K562 (cell line): ENCODE measurements around the gene CABYR. TPM values are rescaled to one million over a fixed set of nuclear protein-coding genes. Genes with fewer than 3 reads are reported as not detected.

Source experiments
- ATAC-seq: fragments of 200-7000 bp; cut with Tn5 transposase; 3 replicates; pipeline ENCODE4 v1.9.1; 2020; ENCODE audit warnings: moderate library complexity
- BruUV-seq: library from RNA; stranded (reverse); fragments of 400-500 nt; replicated peaks from 2 replicates; lab custom pipeline; 2021; lab: Mats Ljungman, UMichigan
- CTCF ChIA-PET: fragments of 300-600 bp; formaldehyde crosslinking; extraction: SDS; loops from one replicate; lab custom pipeline; 2021; ENCODE audit warnings: low intra/inter-chr PET ratio; lab: Yijun Ruan, JAX
- POLR2A ChIA-PET: fragments of 300-600, 350-650 bp; sonication (Branson Sonifier 250); formaldehyde crosslinking; extraction: SDS; loops from one replicate; lab custom pipeline; 2021; ENCODE audit warnings: antibody characterized with exemption, inconsistent platforms; lab: Yijun Ruan, JAX
- DNase-seq, 4 experiments: peaks; one replicate each; pipeline versions ENCODE4 v3.0.0 to v3.0.0-alpha.2; 2011 to 2018; ENCODE audit warnings: low spot score in 3 of 4, mixed read lengths in 3 of 4; ENCODE audit errors: extremely low read depth in 1 of 4
- FAIRE-seq: peaks from 2 replicates; lab custom pipeline; 2011; peaks lifted over from hg19 to GRCh38; lab: Jason Lieb, UNC
- H2AFZ ChIP-seq: 2 replicates; pipeline ENCODE4 v1.6.0; 2011; ENCODE audit warnings: low read depth, low read length, control low read depth, inconsistent platforms
- H3K27ac ChIP-seq: fragments of 200-600 bp; 3 replicates; pipeline ENCODE4 v1.8.0; 2011; ENCODE audit warnings: low read depth, mild to moderate bottlenecking, control low read depth, inconsistent platforms, low read length, moderate library complexity, mixed read lengths; ENCODE audit errors: extremely low read depth
- H3K27me3 ChIP-seq, 2 experiments: fragments of 300-600 bp in 1 of 2; 2 replicates in 1 of 2; 3 replicates in 1 of 2; pipeline versions ENCODE4 v1.6.0 to v1.8.0; 2011; ENCODE audit warnings: inconsistent platforms in 2 of 2, low read length in 2 of 2, mild to moderate bottlenecking in 1 of 2, mixed read lengths in 1 of 2, moderate library complexity in 1 of 2; ENCODE audit not compliant: control insufficient read depth in 2 of 2, insufficient read depth in 2 of 2
- H3K36me3 ChIP-seq: fragments of 300-600 bp; 3 replicates; pipeline ENCODE4 v1.8.0; 2011; ENCODE audit warnings: mild to moderate bottlenecking, low read length, inconsistent platforms; ENCODE audit not compliant: control insufficient read depth, insufficient read depth
- H3K4me1 ChIP-seq, 2 experiments: fragments of 200-600 bp in 1 of 2; replicated peaks in 1 of 2; 2 replicates in 1 of 2; 3 replicates in 1 of 2; pipeline versions ENCODE4 v1.5.1 to v1.8.0; 2011; ENCODE audit warnings: inconsistent platforms in 2 of 2, low read length in 2 of 2, mild to moderate bottlenecking in 1 of 2, mixed read lengths in 1 of 2, moderate library complexity in 1 of 2; ENCODE audit not compliant: control insufficient read depth in 2 of 2, insufficient read depth in 2 of 2
- H3K4me2 ChIP-seq: 2 replicates; pipeline ENCODE4 v1.6.1; 2011; ENCODE audit warnings: low read length, control low read depth, inconsistent platforms, mixed read lengths; ENCODE audit not compliant: insufficient read depth
- H3K4me3 ChIP-seq: fragments of 200-600 bp; sonication (generic), shearing (Covaris generic); 2 replicates; pipeline ENCODE4 v1.5.1; 2016; ENCODE audit warnings: control low read depth, inconsistent platforms
- H3K79me2 ChIP-seq: fragments of 200-600 bp; 3 replicates; pipeline ENCODE4 v1.8.0; 2011; ENCODE audit warnings: low read length, inconsistent platforms; ENCODE audit not compliant: control insufficient read depth, insufficient read depth
- H3K9ac ChIP-seq, 2 experiments: 2 replicates each; pipeline versions ENCODE4 v1.6.0 to v1.6.1; 2011; ENCODE audit warnings: low read depth in 2 of 2, low read length in 2 of 2, control low read depth in 1 of 2, inconsistent platforms in 1 of 2, mild to moderate bottlenecking in 1 of 2, mixed read lengths in 1 of 2; ENCODE audit not compliant: insufficient read depth in 1 of 2
- H3K9me1 ChIP-seq: one replicate; pipeline ENCODE4 v1.6.0; 2011; ENCODE audit warnings: inconsistent platforms, mild to moderate bottlenecking, low read length, moderate library complexity; ENCODE audit not compliant: control insufficient read depth, insufficient read depth
- H3K9me3 ChIP-seq: replicated peaks from 2 replicates; pipeline ENCODE4 v1.5.1; 2011; ENCODE audit warnings: low read depth, low read length, inconsistent platforms; ENCODE audit not compliant: control insufficient read depth, insufficient read depth
- H4K20me1 ChIP-seq: replicated peaks from 2 replicates; pipeline ENCODE4 v1.6.1; 2011; ENCODE audit warnings: low read length, inconsistent platforms, mixed read lengths; ENCODE audit not compliant: control insufficient read depth, insufficient read depth
- CEBPG ChIP-seq, 3 experiments: fragments of 200-800 bp in 1 of 3; sonication (Bioruptor generic) in 1 of 3; sonication (generic) in 1 of 3; formaldehyde crosslinking in 1 of 3; IDR thresholded peaks in 2 of 3; conservative IDR thresholded peaks in 1 of 3; 2 replicates each; pipeline versions ENCODE4 v1.6.1 to v1.8.0; 2016 to 2022; ENCODE audit warnings: missing compliant biosample characterization in 2 of 3, missing genetic modification characterization in 2 of 3, mild to moderate bottlenecking in 1 of 3, missing genetic modification reagents in 1 of 3
- FUS ChIP-seq: fragments of 200-400 bp; formaldehyde crosslinking; optimal IDR thresholded peaks from 2 replicates; pipeline ENCODE3; 2017; ENCODE audit warnings: low read depth, low read length
- GATA2 ChIP-seq: sonication (generic); formaldehyde crosslinking; IDR thresholded peaks from 2 replicates; pipeline ENCODE4 v1.4.0; 2020; ENCODE audit warnings: mild to moderate bottlenecking, missing genetic modification reagents
- MYBL2 ChIP-seq, 2 experiments: fragments of 450-650 bp in 1 of 2; sonication (generic) in 1 of 2; formaldehyde crosslinking in 1 of 2; IDR thresholded peaks; 2 replicates each; pipeline versions ENCODE4 v1.6.1 to v1.8.1; 2017 to 2022; ENCODE audit warnings: borderline replicate concordance in 1 of 2, inconsistent platforms in 1 of 2, low read depth in 1 of 2, mild to moderate bottlenecking in 1 of 2, missing genetic modification reagents in 1 of 2, moderate library complexity in 1 of 2
- NONO ChIP-seq, 2 experiments: fragments of 200-400 bp in 1 of 2; fragments of 450-650 bp in 1 of 2; formaldehyde crosslinking in 1 of 2; IDR thresholded peaks; 2 replicates each; pipeline ENCODE4 v1.6.1; 2017; ENCODE audit warnings: low read depth in 2 of 2, mild to moderate bottlenecking in 2 of 2, moderate library complexity in 2 of 2, low read length in 1 of 2
- POU5F1 ChIP-seq: fragments of 150-350 bp; IDR thresholded peaks from 2 replicates; pipeline ENCODE4 v1.6.1; 2014; ENCODE audit warnings: borderline replicate concordance, low read length, low read depth, mild to moderate bottlenecking; ENCODE audit not compliant: partially characterized antibody
- SMARCC2 ChIP-seq: fragments of 450-650 bp; IDR thresholded peaks from 2 replicates; pipeline ENCODE4 v1.6.1; 2017; ENCODE audit warnings: antibody characterized with exemption, moderate library complexity, mild to moderate bottlenecking, low read depth
- TARDBP ChIP-seq: fragments of 450-650 bp; IDR thresholded peaks from 2 replicates; pipeline ENCODE4 v1.6.1; 2016
- ZFPM2 ChIP-seq: fragments of 250-450 bp; sonication (Bioruptor Pico); IDR thresholded peaks from 2 replicates; pipeline ENCODE4 v1.5.1; 2022; ENCODE audit warnings: mild to moderate bottlenecking
- ZKSCAN1 ChIP-seq: fragments of 150-350 bp; IDR thresholded peaks from 2 replicates; pipeline ENCODE4 v1.6.1; 2016; ENCODE audit warnings: low read depth, low read length
- ZNF175 ChIP-seq: fragments of 200-800 bp; sonication (Bioruptor generic); IDR thresholded peaks from 2 replicates; pipeline ENCODE4 v1.6.1; 2016; ENCODE audit warnings: low read depth, mild to moderate bottlenecking, missing genetic modification characterization, missing compliant biosample characterization
- ZNF239 ChIP-seq: fragments of 250-450 bp; sonication (Bioruptor Pico); IDR thresholded peaks from 2 replicates; pipeline ENCODE4 v1.4.0; 2020; ENCODE audit warnings: mild to moderate bottlenecking
- ZNF766 ChIP-seq: fragments of 200-800 bp; sonication (Bioruptor generic); conservative IDR thresholded peaks from 2 replicates; pipeline ENCODE4 v1.6.1; 2016; ENCODE audit warnings: missing genetic modification characterization, missing compliant biosample characterization
- whole genome bisulfite sequencing: fragments of 100-300 bp; shearing (Covaris generic); methylation state at CpG from one replicate; pipeline ENCODE4 v1.1.6; 2016; ENCODE audit warnings: low coverage, mixed read lengths; ENCODE audit not compliant: insufficient coverage; ENCODE audit errors: missing lambda C conversion rate; 5-methylcytosine and 5-hydroxymethylcytosine counted together
- in situ Hi-C: fragments of 300-500 bp; cut with MboI; formaldehyde crosslinking; loops from 4 replicates; pipeline ENCODE4 v1.15.0; 2018; ENCODE audit warnings: inconsistent platforms, mixed read lengths
- intact Hi-C: fragments of 100-400 bp; cut with micrococcal nuclease; formaldehyde crosslinking; loops from 2 replicates; pipeline ENCODE4 v1.14.2; 2022
- polyA plus RNA-seq, 8 experiments: library from polyadenylated mRNA; depleted of rRNA in 4 of 8; stranded (reverse) in 5 of 8; unstranded in 3 of 8; fragments of >200 nt; fragmentation: Nextera tagmentation in 2 of 8; fragmentation: Illumina TruSeq in 1 of 8; extraction: Ambion mirVana in 2 of 8; extraction: Trizol in 1 of 8; gene quantifications; 2 replicates each; pipeline versions ENCODE4 v1.2.1 to v1.2.3, GENCODE V29; 2011 to 2014; ENCODE audit warnings: inconsistent platforms in 1 of 8, missing spikeins in 1 of 8
- total RNA-seq, 7 experiments: library from RNA; depleted of rRNA in 6 of 7; stranded (reverse); fragments of >200 nt in 6 of 7; fragmentation: Illumina TruSeq in 2 of 7; extraction: Trizol in 2 of 7; gene quantifications; 2 replicates each; pipeline versions ENCODE4 v1.2.1 to v1.2.3, GENCODE V29; 2011 to 2021; ENCODE audit warnings: low replicate concordance in 1 of 7
- TF ChIP-seq, protein P1 (sequence below): fragments of 450-650 bp; IDR thresholded peaks from 2 replicates; pipeline ENCODE4 v1.6.1; 2016; ENCODE audit warnings: missing biosample characterization, missing genetic modification characterization
- TF ChIP-seq, protein P2 (sequence below): conservative IDR thresholded peaks from 2 replicates; pipeline ENCODE4 v1.6.1; 2011; ENCODE audit warnings: low read depth, mild to moderate bottlenecking, low read length; ENCODE audit not compliant: control insufficient read depth
- TF ChIP-seq, protein P3 (sequence below): fragments of 250-450 bp; sonication (Bioruptor Pico); IDR thresholded peaks from 2 replicates; pipeline ENCODE4 v1.8.0; 2021; ENCODE audit warnings: moderate library complexity, mild to moderate bottlenecking, inconsistent platforms

The CABYR gene
- total and polyA plus RNA-seq, 9 of the 15 experiments (the other 6 are each of a cell fraction or from before 2014, with no cell fraction given), result not detected

DNA sequence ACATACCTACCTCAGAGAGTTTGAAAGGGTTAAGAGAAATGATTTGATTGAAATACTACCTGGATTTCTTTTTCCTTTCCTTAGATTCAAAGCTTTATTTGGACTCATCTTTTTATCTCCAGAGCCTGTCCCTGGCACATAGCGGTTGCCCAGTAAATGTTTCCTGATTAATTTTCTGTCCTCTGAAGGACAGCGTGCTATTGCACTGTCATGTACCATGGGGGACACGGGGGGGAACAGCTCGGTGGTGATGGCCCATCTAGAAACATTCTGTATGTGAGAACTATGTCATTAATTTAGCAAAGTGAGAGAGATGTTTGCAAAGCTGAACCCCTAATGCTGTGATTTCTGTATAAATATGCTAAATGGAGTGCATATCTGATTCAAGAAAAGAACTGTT, 26.4 kb upstream of the CABYR start:
- ChIA-PET POLR2A (no interaction called here), CTCF (no interaction called here)
- DNase-seq (no peak), ATAC-seq (no peak), FAIRE-seq (no peak)
- H3K27me3 ChIP-seq, result peaks cover 4 to 13% of the 10 kb centered on the region in 2 experiments; a peak in 4 of 5 replicates
- H2AFZ ChIP-seq, result no peak overlapping the region
- WGBS, result 0% methylated on average over 4 of the region's 4 CpGs
- no TSS peak for BruUV-seq
- H3K27ac ChIP-seq, result no peak overlapping the region
- H4K20me1 ChIP-seq, result no peaks in the 10 kb centered on the region; the same call in 1 of the 2 replicates
- H3K4me2 ChIP-seq, result no peak overlapping the region
- H3K9me1 ChIP-seq, result no peaks in the 10 kb centered on the region
- in situ Hi-C loops (no loop called here), intact Hi-C loops (loop anchor here (10.0 kb wide), 1 partner anchor 98 kb away; the partner anchor contains the start of gene TTC39C)
- H3K4me1 ChIP-seq, result no peaks in the 10 kb centered on the region
- H3K9ac ChIP-seq, result no peak overlapping the region
- H3K4me3 ChIP-seq, result no peak overlapping the region
- H3K9me3 ChIP-seq, result no peaks in the 10 kb centered on the region
- H3K79me2 ChIP-seq, result no peaks in the 10 kb centered on the region
- no peaks in the 10 kb centered on the region for H3K36me3 ChIP-seq
- TF ChIP-seq GATA2 (CRISPR knock-in tag), result no peak
- TF ChIP-seq ZFPM2 (CRISPR knock-in tag), result no peak
- TF ChIP-seq NONO (IDR thresholded peaks at IDR 0.05; ENCODE audit: low read depth in 2 of 2, low read length in 1 of 2), result no peak
- no peak for TF ChIP-seq TARDBP
- TF ChIP-seq SMARCC2, result no peak
- TF ChIP-seq ZNF239, result no peak
- TF ChIP-seq, protein P1, sequence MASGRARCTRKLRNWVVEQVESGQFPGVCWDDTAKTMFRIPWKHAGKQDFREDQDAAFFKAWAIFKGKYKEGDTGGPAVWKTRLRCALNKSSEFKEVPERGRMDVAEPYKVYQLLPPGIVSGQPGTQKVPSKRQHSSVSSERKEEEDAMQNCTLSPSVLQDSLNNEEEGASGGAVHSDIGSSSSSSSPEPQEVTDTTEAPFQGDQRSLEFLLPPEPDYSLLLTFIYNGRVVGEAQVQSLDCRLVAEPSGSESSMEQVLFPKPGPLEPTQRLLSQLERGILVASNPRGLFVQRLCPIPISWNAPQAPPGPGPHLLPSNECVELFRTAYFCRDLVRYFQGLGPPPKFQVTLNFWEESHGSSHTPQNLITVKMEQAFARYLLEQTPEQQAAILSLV, result no peak
- TF ChIP-seq CEBPG (CRISPR knock-in tag; IDR thresholded peaks at IDR 0.05), result no peak
- TF ChIP-seq CEBPG (tag; conservative IDR thresholded peaks at IDR 0.05 in 1 of 2, IDR thresholded peaks at IDR 0.05 in 1 of 2), result no peak
- TF ChIP-seq POU5F1, result no peak
- no peak for TF ChIP-seq ZNF766 (CRISPR knock-in tag)
- no peak for TF ChIP-seq ZKSCAN1
- TF ChIP-seq MYBL2 (IDR thresholded peaks at IDR 0.05; ENCODE audit: low read depth), result no peak
- TF ChIP-seq MYBL2 (CRISPR knock-in tag; IDR thresholded peaks at IDR 0.05; ENCODE audit: borderline replicate concordance), result no peak
- TF ChIP-seq, protein P2, sequence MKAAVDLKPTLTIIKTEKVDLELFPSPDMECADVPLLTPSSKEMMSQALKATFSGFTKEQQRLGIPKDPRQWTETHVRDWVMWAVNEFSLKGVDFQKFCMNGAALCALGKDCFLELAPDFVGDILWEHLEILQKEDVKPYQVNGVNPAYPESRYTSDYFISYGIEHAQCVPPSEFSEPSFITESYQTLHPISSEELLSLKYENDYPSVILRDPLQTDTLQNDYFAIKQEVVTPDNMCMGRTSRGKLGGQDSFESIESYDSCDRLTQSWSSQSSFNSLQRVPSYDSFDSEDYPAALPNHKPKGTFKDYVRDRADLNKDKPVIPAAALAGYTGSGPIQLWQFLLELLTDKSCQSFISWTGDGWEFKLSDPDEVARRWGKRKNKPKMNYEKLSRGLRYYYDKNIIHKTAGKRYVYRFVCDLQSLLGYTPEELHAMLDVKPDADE, result no peak
- no peak for TF ChIP-seq FUS
- TF ChIP-seq, protein P3, sequence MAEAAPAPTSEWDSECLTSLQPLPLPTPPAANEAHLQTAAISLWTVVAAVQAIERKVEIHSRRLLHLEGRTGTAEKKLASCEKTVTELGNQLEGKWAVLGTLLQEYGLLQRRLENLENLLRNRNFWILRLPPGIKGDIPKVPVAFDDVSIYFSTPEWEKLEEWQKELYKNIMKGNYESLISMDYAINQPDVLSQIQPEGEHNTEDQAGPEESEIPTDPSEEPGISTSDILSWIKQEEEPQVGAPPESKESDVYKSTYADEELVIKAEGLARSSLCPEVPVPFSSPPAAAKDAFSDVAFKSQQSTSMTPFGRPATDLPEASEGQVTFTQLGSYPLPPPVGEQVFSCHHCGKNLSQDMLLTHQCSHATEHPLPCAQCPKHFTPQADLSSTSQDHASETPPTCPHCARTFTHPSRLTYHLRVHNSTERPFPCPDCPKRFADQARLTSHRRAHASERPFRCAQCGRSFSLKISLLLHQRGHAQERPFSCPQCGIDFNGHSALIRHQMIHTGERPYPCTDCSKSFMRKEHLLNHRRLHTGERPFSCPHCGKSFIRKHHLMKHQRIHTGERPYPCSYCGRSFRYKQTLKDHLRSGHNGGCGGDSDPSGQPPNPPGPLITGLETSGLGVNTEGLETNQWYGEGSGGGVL (CRISPR knock-in tag), result no peak
- no peak for TF ChIP-seq ZNF175 (CRISPR knock-in tag)
